GF-D8 (cell line): ENCODE results near the gene CPOX.
"Not testable (repeated sequence)": the region's sequence is repeated elsewhere in the genome, so short reads cannot be mapped to it uniquely, and the experiment has no call there.

Experiments
- DNase-seq: peaks from one replicate; lab custom pipeline; 2025; lab: John Stamatoyannopoulos, UW

The CPOX gene

DNA sequence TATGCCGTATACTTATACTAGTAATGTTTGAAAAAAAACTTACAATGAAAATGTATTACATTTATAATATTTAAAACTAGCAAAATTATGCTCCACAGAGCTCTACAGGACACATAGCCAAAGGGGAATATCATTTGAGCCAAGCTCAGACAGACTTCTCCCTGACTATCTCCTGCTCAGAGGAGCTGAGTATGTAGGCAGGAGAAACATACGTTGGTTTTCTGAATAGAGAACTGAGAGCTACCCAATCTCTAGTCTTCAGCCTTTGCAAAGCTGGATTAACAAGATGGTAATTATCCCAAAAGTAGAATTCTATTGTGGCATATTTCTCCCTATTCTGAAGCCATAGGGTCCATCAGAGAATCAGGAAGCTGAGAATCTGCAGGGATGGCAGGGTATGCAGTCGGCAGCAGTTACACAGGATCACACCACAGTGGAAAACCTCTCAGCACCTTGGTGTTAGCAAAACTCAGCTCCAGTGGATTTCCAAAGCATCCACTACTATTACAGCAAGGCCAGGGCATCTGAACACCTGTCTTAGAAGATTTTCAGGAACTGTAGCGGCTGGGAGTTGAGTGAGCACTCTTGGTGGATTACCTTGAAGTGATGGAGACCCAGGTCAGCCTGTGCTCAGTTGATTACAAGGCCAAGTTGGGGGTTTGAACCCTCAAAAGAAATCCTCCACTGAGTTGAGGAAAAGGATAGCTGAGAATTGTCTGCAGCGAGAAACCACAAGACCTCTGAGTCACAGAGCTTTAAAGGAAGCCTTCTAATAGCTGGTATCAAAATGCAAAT lies 31.5 kb downstream of the CPOX start:
- no peak for DNase-seq

DNA sequence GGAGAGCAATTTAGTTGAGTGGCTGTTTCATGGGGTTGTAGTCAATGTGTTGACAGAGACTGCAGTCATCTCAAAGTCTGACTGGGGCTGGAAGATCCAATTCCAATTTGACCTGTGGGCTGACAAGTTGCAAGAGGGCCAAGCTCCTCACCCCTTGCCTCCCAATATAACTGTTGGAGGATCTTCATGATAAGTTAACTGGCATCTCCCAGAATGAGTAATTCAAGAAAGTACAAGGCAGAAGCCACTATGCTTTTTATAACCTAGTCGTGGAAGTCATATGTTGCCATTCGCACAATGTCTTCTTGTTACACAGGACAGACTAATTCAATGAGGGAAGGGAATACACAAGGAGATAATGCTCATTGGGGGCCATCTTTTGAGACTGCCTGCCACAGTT lies 32.5 kb downstream of the CPOX start:
- no peak for DNase-seq

DNA sequence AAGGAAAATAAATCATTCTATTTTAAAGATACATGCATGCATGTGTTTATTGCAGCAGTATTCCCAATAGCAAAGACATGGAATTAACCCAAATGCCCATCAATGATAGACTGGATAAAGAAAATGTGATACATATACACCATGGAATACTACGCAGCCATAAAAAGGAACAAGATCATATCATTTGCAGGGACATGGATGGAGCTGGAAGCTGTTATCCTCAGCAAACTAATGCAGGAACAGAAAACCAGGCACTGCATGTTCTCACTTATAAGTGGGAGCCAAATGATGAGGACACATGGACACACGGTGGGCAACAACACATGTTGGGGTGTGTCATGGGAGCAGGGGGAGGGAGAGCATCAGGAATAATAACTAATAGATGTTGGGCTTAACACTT lies 33.6 kb downstream of the CPOX start:
- not testable (repeated sequence) for DNase-seq

DNA sequence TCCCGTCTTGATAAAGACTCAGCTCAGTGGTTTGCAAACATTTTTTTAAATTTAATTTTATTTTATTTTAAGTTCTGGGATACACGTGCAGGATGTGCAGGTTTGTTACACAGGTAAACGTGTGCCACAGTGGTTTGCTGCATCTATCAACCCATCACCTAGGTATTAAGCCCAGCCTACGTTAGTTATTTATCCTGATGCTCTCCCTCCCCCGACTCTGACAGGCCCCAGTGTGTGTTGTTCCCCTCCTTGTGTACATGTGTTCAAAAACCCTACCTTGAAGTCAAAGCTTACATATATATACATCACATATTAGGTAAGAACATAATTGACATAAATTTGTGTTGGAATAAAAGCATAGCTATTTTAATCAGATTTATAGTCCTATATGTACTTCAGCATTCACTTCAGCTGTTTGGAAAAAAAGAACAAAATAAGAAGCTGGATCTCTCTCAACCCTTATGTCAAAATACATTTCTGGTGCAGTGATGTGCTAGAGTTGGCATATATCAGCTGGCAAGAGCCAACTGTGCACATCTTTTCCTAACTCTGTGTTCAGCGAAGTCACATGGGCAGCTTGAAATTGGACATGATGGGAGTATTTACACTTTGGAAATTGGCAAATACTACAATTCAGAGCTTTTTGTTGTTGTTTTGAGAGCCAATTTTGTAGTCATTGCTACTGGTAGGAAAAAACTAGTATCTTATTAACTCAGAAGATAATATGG lies 35.1 kb downstream of the CPOX start:
- no peak for DNase-seq

DNA sequence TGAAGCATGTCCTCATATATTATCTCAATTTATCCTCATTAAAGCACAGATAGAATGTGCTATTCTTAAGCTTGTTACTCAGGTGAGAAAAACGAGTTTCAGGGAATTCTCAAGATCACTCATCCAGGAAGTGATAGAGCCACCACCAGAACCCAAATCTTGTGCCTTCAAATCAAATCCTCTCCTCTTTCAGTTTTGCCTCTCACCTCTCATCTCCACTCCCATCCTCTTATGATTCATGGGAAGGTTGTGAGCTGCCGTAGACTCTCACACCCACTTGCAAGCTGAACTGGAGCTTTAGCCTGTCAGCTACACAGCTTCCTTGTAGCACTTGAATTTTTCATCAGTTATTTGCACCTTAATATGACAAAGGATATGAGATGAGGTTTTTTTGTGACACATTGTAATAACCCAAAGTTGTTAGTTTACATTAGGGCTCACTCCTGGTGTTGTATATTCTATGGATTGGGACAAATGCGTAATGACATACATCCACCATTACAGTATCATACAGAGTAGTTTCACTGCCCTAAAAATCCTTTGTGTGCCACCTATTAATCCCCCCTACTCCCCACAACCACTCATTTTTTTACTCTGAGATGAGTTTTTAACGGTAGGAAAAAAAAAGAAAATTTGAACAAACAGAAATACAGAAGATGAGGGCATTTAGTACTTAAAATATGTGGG lies 35.9 kb downstream of the CPOX start:
- no peak for DNase-seq

DNA sequence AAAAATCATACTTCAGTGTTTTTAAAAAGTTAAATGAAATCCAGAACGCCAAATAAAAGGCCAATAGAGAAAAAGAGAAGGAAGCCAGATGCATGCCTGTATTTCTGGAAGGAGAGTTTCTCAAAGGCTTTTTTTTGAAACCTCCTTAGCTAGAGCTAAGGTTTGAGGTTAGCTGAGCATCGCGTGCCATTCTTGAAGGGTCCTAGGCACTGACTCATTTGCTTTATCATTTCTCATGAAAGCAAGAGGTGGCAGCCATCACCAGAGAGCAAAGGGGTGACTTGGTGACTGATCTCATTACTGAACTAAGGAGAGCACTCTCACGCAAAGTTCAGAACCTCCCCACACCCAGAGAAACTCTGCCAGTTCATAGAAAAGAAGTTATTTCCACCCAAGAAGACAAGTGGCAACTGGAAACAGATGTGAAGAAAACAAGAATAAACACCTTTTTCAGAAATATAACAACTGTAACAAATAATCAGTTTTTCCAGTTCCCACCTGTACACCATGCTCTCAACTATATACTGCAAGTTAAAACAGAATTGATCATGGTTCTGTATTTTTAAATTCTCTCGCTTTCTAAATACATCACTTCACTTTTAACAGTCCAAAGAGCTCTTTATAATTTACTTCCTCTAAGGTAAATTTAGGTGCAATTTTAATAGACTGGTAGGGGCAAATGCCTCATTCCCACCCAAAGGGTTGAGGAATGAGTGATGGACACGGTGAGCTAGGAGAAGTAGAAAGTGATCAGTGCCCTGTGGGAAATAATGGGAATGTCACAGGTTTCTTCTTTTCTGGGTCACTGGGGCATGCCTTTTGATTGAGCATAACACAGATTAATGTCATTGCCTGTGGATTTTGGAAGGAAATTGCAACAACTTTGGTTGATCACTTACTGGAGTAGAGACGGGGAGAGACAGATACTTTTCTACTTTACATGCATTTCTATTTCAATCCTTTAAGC lies 37.0 kb downstream of the CPOX start:
- peak; percentile 23 for DNase-seq

DNA sequence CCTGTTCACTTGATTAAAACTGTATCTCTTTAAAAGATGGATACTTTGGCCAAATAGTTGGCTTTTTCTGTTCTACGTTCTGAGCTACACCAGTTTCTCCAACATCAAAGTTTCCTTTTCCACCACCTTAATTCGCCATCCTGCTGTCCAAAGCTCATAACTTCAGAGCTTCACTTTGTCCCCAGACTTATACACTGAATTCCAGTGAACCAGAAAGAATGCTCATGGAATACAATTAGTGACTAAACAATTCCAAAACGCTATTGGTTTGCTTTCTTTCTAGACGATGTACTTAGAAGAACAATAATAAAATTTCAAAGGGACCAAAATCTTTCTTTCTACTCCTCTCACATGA lies 38.4 kb downstream of the CPOX start:
- no peak for DNase-seq

DNA sequence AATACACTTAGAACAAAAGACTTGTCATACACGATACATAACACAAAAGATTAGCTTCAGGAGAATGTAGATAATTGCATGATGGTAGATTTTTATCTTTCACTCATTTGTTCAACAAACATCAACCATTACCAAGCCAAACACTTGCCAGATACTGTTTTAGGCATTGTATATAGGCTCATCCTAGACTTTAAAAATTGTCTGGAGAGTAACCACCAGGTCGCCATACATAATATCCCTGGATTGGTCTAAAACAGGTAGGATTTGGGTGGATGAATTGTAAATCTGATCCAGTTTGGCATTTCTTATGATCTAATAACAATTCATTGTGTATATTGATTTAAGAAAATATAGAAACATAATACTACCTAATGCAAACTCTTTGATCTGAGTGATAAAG lies 38.8 kb downstream of the CPOX start:
- DNase-seq: no peak

DNA sequence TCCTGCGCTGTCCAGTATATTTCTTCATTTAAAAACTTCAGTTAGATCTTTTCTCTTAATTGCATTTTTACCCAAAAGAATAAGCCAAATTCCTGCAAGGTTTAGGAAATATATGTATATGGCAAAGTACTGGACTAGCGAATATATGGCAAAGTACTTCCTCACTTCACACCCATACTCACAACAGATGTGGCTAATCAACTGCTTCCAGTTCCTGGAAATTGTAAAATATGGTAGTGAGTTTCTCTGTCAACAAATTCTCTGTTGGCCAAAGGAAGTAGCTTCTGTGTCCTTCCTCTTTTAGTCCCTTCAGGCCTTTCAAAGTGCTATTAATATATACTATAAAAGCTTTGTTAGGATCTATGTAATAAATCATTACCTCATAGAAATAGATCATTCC lies 39.7 kb downstream of the CPOX start:
- DNase-seq: peak; percentile 94

DNA sequence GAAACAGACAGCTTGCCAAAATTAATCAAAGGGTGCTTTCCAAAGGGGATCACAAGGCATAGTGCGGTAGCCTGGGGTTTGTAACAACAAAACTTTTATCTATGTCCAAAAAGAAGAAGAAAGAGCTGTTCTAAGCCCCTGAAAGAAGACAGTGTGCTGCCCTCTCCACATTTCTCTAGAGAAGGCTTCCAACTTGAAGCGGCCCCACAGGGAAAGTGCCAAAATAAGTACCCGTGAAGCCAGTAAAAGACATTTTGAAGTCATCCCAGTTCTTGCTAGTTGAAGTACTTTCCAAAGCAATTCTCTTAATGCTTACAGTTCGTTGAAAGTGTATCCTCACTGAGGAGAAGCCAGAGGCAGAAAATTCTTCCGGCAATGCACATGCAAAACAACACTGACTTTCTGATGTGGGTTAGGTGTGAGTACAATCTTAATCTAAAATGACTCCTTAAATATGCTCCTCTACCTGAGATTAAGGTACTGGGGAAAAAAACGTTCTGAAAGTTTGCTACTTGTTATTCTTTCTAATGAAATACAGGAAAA lies 40.3 kb downstream of the CPOX start:
- no peak for DNase-seq

DNA sequence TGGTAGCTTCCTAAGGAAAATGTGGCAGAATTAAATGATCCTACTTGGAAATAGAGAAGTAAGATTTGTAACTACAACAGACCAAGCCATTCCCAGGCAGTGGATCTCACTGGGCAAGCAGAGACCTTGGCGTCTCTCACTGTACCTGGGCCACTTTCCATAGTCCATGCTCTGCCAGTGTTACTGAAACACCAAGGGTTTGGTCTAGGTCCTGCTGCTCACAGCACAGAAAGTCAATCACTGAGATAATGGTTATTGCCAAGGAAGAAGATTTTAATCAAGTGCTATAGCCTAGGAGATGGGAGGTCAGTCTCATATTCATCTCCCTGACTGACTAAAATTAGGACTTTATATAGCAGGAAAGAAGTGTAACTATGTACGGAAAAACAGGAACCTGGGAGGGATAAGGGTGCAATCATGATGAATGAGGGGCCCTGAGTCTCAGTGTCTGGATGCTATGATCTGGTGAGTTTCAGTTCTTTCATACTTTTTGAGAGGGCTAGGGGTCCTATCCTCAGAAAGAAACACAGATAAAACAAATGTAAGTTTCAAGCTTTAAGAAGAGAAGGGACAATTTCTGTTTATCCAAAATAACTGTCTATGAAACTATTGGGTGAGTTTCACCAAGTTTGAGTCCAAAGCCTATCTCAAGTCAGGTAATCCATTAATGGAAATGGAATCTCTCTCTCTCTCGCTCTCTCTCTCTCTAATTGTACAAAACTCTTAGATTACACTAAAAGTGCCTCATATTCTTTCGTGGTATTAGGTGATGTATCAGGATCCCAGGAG lies 41.0 kb downstream of the CPOX start:
- DNase-seq: no peak

DNA sequence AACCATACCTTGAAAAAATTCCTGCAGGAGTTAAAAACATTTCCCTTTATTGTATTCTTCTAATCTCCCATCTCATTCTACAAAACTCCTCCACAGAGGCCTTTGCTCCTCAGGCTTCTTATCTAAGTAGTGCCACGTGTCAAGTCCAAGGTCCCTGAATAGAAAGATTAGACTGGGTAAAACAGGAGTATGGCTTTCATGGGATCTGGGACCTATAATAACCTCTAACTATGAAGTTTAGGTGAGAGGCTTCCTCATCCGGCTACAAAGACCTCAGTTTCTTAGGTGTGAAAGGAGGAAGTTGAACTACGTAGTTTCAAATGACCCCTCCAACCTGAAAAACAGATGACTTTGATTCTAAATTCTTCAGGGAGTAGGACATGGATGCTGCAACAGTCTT lies 41.7 kb downstream of the CPOX start:
- DNase-seq: no peak

DNA sequence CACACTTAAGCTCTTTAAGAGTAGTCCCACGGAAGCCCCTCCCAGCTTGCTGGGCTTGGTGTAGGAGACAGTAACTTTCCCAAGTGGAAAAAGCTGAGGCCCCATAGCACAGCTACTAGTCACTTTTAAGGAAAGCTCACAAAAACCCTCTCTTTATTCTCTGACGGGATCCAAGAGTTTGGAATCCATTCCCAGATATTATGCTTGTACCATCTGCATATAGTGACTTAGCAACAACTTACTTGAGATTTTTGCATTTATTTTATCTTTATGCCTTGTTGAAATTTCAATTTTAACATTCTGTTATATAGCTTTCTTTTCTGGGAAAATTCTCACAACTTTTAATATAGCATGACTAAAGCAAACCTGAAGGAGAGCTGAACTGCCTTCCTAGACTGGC lies 42.2 kb downstream of the CPOX start:
- DNase-seq: no peak

DNA sequence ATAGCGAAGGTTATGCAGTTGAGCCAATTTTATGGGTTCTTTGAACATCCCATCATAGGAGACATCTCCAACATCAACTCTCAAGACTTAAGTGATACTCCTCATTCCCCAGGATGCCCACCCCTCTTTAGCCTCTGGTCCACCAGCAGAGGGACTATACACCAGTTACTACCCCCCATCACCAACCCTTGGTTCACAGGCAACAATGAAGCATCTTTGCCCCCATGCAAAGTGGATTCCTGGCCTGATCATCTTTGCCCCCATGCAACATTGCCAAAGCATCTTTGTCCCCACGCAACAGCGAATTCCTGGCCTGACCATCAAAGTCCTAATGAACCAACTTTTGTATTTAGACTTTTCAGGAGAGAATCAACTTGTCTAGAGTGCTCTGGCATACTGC lies 42.6 kb downstream of the CPOX start:
- no peak for DNase-seq

DNA sequence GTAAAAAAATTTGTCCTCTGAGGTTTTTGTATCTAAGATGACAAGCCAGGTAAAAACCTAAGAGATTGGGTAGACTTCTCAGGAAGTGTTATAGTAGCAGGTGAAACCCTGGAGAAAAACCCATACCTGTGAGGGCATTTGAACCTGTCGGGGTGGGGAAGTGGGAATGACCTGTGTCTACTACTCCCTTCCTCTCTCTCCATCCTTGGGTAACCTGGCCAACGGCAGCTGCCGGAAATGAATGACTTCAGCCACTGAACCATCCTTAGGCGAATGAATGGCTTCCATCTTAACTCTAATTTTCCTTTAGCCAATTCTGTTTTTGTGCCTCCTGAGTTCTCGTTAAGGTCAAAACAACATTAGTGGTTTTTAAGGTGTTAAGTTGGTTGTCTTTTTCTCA lies 44.9 kb downstream of the CPOX start:
- DNase-seq: no peak

DNA sequence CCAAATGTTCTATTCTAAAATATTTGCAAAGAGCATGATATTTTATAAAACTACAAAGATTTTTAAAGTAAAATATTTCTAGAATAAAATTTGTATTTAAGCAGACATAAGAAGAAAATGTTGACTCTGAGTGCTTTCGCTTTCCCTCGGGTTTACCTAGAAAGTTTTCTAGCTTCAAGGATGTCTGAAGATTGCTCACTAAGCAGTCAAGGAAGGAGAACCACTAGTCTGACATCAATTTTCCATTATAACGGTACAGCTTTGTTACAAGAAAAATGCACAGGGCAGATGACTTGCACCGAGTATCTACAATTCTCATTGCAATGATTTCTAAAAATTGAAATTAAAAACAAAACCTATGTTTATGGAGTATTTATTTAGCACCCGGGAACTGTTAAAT lies 47.5 kb downstream of the CPOX start:
- DNase-seq: no peak

DNA sequence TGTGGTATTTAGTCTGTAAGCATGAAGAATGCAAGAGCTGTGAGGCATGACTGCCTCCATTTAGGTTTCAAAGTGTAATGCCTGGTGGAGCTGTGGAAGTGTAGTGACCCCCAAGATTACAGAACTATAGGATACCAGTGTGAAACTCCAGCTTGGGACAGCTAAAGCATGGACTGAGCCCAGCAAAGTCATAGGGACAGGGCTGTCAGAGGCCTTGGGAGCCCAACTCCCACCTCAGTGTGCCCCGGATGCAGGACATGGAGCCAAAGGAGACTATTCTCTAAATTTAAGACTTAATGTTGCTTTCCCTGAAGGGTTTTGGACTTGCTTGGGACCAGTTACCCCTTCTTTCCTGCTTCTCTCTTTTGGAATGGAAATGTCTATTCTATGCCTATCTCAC lies 50.8 kb downstream of the CPOX start:
- DNase-seq: no peak

DNA sequence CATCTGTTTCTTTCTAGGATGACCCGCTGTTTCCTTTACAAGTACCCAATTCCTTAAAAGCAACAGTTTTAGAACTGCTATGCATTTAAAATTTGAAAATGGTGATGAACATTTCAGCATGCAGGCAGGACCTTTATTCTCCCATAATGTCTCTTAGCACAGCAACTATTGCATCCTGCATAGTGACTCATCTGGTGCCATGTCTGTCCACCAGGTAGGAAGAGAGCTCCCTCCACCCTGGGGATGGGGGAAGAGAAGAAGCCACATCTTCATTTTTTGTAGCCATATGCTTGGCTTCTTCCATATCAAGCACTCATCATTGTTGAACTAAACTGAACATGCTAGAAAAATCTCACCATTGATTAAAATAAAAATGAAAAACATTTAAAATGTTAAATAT lies 51.7 kb downstream of the CPOX start:
- DNase-seq: no peak

DNA sequence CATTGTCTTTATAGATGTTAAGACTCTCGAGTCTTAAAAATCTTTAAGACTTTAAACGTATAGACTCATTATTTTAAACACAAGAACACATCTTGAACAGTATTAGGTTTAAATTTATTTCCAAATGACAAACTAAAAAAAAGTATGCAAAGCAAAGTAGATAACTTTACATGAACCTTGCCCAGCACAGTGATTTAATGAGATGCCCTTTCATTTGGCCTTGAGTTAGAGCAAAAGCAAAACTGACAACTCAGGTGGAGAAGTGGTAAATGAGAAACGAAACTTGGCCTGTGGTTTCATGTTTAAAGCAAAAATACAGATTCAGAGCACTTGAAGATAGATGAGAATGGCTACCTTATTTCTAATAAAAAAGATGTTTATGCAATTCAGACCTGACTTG lies 53.1 kb downstream of the CPOX start:
- no peak for DNase-seq

DNA sequence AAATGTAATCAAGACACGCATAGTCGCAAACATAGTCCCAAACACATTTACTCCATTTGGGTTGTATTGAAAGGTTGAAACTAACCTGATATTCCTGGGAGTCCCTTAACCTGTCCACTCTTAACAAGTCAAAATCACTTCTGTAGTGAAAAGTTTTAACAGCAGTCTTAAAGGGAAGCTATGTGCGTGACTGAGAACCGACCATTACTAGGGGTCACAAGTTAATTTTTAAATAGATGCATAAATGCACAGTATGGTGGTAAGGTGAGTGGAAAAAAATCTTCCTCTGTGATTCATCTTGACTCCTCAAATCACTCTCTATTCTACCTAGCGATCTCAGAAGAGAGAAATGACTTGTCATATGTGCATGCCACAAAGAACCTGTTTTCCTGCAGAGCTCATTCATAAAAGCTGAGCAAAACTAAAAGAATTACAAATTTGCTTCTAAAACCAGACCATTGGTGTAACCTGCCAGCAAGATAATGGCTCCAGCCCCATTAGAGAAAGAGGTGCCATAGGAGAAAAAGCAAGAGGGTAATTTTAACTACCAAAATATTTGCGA lies 56.9 kb downstream of the CPOX start:
- DNase-seq: no peak

DNA sequence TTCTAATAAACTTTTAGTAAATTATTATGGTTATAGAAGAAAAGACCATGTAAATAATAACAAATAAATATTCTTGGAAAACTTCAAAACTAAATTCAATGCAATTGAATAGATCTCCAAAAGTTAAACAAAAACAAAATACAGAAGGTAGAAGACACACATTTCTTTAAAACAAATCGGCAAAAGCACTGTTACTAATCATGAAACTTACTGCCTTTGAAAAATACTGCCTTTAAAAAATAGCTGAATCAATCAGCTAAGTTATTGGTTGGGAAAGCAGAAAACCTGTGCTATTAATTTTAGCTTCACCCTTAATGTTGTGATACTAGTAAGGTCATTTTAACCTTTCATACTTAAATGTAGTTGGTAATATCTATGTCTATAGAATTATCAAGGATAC lies 58.7 kb downstream of the CPOX start:
- no peak for DNase-seq
